GF-D8 (cell line): ENCODE data around the gene SERPINB3.
"Not testable (repeated sequence)": the region's sequence is repeated elsewhere in the genome, so short reads cannot be mapped to it uniquely, and the experiment has no call there.

ENCODE experiments used
- DNase-seq: peaks from one replicate; lab custom pipeline; 2025; lab: John Stamatoyannopoulos, UW

SERPINB3 gene

GRCh38 chr18:63661750-63662149 lies at the start of gene SERPINB3:
SERPINB3 (minus strand) TSS chr18:63661893; CDS start chr18:63661216, 677 bp downstream.
- DNase-seq: not testable (repeated sequence)

- DNase-seq: no peak
These were observed 47.0 kb upstream of the SERPINB3 start for GRCh38 chr18:63708650-63709049.

DNA sequence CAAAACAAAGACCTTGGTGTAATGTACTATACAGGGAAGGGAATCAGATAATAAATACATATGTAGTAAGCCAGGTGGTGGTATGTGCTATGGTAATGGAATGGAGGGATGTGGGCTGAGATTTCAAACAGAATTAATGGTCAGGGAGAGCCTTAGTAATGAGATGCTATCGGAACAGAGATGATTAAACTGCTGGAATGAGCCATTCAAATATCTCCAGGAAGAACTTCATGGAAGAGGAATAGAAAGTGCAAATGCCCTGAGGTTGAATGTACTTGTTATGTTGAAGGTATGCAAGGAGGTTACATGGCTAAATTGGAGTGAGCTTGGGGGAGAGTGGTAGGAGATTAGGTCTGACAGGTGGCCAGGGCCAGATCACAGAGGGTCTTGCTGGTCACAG lies 46.1 kb upstream of the SERPINB3 start:
- DNase-seq: no peak

- DNase-seq: no peak
These were observed 43.7 kb upstream of the SERPINB3 start for GRCh38 chr18:63705401-63705800.

GRCh38 chr18:63702660-63703059 lies 41.0 kb upstream of the SERPINB3 start, which contains the start of gene SERPINB11:
SERPINB11 (plus strand) TSS chr18:63702960; CDS start chr18:63710194, 7,234 bp downstream.
- DNase-seq: no peak

DNA sequence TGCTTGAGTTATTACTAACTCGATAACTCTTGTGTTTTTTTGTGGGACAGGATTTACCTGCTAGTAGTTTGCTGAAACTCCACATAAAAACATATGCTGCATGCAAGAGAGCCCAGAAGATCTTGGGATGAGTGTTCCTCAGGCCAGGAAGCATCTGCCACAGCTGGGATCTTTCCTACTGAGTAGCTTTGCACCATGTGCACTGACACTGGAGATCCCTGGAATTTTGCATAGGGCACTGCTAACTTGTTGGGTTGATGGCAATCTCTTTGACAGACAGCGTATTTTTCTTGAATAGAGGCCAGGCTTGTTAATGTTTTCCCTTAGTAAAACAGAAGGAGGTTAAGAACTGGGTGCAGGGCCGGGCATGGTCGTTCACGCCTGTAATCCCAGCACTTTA lies 40.3 kb upstream of the SERPINB3 start:
- DNase-seq: no peak

DNA sequence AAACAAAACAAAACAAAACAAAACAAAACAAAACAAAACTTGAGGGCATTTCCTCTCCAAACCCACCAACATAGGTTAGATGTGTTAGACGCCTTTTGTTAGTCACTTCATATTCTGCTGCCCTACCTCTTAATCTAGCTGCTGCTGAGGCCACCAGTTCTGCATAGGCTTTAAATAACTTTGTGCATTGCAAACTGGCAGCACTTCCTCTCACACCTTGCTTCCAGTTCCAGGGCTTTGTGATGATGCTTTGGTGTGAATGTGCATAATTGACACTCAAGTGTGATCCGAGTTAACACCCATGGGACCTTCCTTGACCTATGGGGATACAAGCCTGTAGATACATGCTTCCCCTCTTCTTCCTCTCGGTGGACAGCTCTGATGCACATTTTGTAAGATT lies 38.8 kb upstream of the SERPINB3 start:
- no peak for DNase-seq

DNA sequence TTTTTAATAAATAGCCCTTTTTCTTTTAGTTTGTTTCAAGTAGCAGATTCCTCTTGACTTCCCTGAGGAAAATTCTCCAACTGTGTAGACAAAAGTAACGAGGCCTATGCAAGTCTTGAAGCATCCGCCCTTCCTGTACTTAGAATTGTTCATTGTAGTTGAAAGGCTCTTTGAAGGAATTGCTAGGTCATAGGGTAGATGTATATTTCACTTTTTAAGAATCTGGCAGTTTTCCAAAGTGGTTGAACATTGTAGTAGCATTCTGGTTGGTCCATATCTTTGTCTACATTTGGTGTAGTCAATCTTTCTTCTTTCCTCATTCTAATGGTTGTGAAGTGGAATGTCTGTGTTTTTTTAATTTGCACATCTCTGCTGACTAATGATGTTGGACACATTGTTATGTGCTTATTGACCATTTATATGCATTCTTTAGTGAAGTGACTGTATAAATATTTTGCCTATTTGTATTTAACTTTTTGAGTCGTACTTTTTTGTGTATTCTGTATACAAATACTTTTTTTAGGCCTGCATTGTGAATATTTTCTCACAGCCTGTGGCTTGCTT lies 35.5 kb upstream of the SERPINB3 start:
- DNase-seq: no peak

GRCh38 chr18:63689064-63689463 lies 27.4 kb upstream of the SERPINB3 start:
- DNase-seq: no peak

DNA sequence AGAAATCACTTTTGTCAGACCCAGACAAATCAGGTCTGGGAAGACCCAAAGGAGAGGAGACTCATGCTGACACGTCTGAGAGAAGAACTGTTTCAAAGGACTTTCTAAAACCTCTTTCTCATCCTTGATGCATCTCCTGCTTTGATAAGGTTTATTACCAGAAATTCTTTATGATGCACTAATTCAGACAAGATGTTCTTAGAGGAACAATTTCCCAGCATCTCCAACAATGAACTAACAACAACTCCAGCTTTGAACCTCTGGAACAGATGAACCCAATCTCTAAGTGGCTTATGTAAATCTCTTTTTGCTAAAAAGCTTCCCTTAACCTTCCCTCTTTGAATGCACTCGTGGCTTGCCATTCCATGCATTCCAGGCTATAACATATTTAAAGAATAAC lies 25.2 kb upstream of the SERPINB3 start:
- DNase-seq: no peak

DNA sequence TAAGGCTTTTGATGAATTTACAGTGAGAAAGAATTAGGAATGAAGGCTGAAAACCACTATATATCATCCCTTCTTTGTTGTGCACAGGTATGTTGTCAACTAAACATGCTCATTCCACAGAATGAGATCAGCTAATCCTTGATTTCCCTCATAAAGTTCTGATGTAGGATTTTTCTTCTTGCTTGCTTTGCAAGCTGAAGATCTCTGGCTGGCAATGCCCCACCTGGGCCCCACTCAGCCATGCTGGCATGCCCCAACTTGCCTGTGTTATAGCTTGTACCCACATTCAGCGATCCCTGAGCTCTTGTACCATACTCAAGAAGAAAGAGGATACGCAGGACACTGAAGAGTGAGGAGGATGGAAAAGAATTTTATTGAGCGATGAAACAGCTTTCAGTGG lies 23.0 kb upstream of the SERPINB3 start:
- no peak for DNase-seq

DNA sequence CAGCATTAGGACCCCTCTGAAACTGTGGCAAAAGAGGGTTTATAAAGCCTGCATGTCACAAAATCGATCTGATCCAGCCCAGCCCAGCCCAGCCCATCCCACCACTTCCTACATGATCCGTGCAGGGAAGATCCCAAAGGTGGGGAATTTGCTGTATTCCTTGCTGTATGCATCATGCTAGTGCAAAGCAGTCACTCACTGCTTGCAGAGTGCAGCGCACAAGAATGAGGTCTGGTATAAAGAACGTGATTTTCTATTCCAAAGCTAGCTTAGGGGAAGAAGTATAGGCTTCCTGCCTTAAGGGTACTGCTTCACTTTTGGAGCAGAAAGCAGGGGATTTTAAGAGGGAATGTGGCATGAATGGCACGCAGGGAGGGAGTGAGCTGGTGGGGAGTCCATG lies 22.2 kb upstream of the SERPINB3 start:
- no peak for DNase-seq

- DNase-seq: no peak
These were observed 21.5 kb upstream of the SERPINB3 start for GRCh38 chr18:63683152-63683551.

DNA sequence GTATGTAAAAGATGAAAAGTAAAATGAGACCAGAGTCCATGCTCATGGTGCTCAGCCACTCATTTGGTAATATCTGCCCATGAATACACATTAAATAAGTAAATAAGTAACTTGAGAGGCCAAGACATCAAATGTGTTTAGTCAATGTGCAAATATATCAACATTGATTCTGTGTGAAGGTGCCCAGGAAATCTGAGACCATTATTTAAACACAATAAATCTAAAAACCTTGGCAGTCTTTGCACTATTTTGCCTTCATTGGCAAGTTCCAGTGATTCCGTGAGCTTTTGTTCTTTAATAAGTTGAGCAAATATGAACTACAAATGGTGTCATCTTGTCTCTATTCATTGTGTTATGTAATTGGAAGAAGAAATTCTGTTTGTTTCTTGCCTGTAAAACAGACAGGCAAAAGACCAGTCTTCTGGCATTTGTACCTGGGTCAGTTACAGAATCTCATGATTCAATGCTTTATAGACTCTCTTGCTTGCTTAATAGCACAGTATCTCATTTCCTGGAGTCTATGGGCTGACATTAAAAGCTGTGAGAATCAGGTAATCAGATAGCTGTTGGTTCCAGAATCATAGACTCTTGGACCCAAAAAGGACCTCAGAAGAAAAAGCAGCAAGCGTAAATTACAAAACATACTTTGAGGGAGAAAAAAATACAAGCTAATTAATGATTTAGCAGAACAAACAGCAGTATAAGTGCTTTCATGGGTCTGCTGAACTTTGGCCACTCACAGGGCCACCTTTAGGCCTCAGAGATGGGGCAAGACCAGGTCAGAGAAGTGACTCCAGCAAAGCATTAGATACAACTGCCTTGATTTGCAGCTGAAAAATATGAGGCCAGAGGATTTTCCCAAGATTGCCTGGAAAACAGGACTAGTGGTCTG lies 20.0 kb upstream of the SERPINB3 start:
- DNase-seq: no peak

GRCh38 chr18:63679820-63680606 lies 18.3 kb upstream of the SERPINB3 start:
- DNase-seq: no peak

GRCh38 chr18:63677500-63678225 lies 16.0 kb upstream of the SERPINB3 start:
- DNase-seq: no peak

DNA sequence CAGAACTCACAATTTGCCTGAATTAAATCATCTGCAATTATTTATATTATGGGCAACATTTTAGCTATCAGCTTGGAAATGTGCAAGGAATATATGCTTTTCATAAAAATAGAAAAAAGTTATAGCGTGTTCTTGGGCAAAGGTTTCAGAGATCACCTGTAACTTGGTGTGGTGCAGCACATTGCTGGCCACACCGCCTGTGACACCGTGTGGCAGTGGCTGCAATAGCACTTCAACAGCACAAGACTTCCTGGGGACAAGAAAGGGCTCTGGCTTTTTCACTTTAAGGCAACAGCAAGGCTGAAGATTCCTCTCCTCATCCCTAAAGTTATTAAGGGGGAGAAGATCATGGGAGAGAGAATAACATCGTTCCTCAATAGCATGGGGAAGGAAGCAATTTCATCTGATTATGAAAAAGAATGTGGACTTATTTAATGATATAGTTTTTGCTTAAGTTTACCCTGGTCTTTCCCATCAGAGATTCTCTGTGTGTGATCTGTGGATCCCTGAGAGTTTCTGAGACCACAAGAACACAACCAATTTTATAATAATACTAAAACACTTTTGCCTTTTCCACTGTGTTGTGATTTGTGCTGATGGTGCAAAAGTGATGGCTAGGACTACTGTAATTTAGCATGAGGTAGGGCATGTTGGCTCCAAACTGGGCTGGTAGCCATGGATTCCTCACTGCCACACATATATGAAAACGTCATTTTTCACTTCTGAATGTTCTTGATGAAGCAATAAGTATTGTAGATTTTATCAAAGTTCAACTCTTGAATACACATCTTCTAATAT lies 15.0 kb upstream of the SERPINB3 start:
- DNase-seq: no peak

DNA sequence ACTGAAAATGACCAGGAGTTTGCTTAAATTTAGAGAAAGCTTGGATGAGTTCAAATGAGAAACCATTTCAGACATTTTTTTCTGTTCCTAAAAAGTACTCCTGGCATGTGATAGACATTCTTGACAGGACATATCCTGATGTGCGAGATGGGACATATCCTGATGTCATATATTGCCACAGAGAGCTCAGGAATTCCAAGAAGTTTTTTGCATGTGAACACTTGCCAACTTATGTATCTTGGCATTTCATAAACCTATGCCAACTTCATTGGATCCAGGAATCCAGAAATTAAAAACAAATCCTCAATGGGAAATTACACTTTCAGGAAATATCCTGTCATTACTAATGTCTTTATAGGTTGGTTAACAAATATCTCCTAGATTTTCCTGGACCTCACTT lies 2.9 kb upstream of the SERPINB3 start:
- DNase-seq: no peak

DNA sequence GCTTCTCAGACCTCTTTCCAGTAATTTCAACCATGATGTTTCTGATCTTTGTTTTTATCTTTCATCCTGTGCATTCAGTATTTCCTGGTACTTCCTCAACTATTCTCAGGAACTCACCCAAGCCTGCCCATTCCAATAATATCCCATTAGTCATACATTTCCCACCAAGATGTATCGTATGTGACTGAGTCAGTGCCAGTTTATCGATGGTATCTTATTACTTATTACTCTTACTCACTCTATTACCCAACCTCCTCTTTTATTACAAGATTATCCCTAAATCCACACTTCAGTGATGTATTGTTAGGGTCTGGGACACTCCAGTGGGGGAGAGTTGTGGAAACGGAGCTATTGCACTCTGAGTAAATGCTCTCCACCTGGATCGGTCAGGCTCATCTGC lies 2.8 kb downstream of the SERPINB3 start:
- not testable (repeated sequence) for DNase-seq

DNA sequence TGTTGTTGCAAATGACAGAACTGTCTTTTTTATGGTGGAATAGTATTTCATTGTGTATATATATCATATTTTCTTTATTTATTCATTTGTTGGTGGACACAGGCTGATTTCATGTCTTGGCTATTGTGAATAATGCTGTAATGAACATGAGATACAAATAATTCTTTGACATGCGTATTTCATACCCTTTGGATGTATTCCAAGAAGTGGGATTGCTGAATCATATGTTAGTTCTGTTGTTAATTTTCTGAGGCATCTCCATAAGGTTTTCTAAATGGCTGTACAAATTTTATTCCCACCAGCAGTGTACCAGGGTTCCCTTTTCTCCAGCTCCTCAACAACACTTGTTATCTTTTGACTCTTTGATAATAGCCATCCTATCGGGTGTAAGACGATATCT lies 11.4 kb downstream of the SERPINB3 start:
- not testable (repeated sequence) for DNase-seq

- no peak for DNase-seq
These were observed 13.5 kb downstream of the SERPINB3 start for GRCh38 chr18:63648241-63648640.
